H1 (cell line): ENCODE results near the gene L3MBTL2. TPM values are rescaled to one million over a fixed set of nuclear protein-coding genes. Genes with fewer than 3 reads are reported as not detected.

ENCODE experiments used
- CTCF ChIA-PET: fragments of 300-600 bp; sonication (Branson Sonifier 250); formaldehyde crosslinking; loops from one replicate; lab custom pipeline; 2021; ENCODE audit not compliant: partially characterized antibody; lab: Charles Lee
- POLR2A ChIA-PET: fragments of 300-600 bp; sonication (Branson Sonifier 250); formaldehyde crosslinking; loops from one replicate; lab custom pipeline; 2021; ENCODE audit warnings: inconsistent platforms; ENCODE audit not compliant: partially characterized antibody; lab: Charles Lee
- DNase-seq, 2 experiments: peaks; one replicate each; pipeline versions ENCODE4 v3.0.0 to v3.0.0-alpha.2; 2010 to 2022; ENCODE audit warnings: low spot score in 2 of 2, low read depth in 1 of 2, mixed read lengths in 1 of 2
- FAIRE-seq: peaks from 2 replicates; lab custom pipeline; 2011; peaks lifted over from hg19 to GRCh38; lab: Jason Lieb, UNC
- H2AFZ ChIP-seq: 2 replicates; pipeline ENCODE4 v1.8.1; 2012; ENCODE audit warnings: low read length, inconsistent platforms
- H2AK5ac ChIP-seq: 2 replicates; pipeline ENCODE4 v1.6.1; 2013; ENCODE audit warnings: low read depth, low read length
- H2BK120ac ChIP-seq: replicated peaks from 2 replicates; pipeline ENCODE3; 2013; ENCODE audit warnings: low read depth, low read length, inconsistent platforms
- H2BK12ac ChIP-seq: 2 replicates; pipeline ENCODE4 v1.6.1; 2013; ENCODE audit warnings: low read depth, low read length
- H2BK15ac ChIP-seq: 2 replicates; pipeline ENCODE4 v1.6.1; 2013; ENCODE audit warnings: low read length
- H2BK20ac ChIP-seq: 2 replicates; pipeline ENCODE4 v1.6.1; 2013; ENCODE audit warnings: low read length
- H2BK5ac ChIP-seq: 2 replicates; pipeline ENCODE4 v1.6.1; 2013; ENCODE audit warnings: low read depth, low read length
- H3K14ac ChIP-seq: 2 replicates; pipeline ENCODE4 v1.6.1; 2013; ENCODE audit warnings: inconsistent platforms; ENCODE audit not compliant: insufficient read length
- H3K18ac ChIP-seq: 2 replicates; pipeline ENCODE4 v1.6.1; 2013; ENCODE audit warnings: low read length; ENCODE audit errors: extremely low read depth
- H3K23ac ChIP-seq: 2 replicates; pipeline ENCODE4 v1.6.1; 2013; ENCODE audit warnings: inconsistent platforms; ENCODE audit not compliant: insufficient read length
- H3K23me2 ChIP-seq: 2 replicates; pipeline ENCODE4 v1.6.1; 2013; ENCODE audit warnings: low read depth, low read length
- H3K27ac ChIP-seq: 2 replicates; pipeline ENCODE4 v1.6.1; 2011; ENCODE audit warnings: low read depth, low read length, inconsistent platforms
- H3K27me3 ChIP-seq, 4 experiments: replicated peaks in 1 of 4; 1 replicate in 1 of 4; 2 replicates in 3 of 4; pipeline versions ENCODE4 v1.6.1 to v1.8.1; 2011 to 2013; ENCODE audit warnings: low read length in 3 of 4, mild to moderate bottlenecking in 3 of 4, inconsistent platforms in 2 of 4, mixed read lengths in 2 of 4, moderate library complexity in 1 of 4; ENCODE audit not compliant: control insufficient read depth in 3 of 4, insufficient read depth in 3 of 4; ENCODE audit errors: extremely low read depth in 1 of 4
- H3K36me3 ChIP-seq, 4 experiments: 2 replicates each; pipeline versions ENCODE4 v1.6.1 to v1.8.1; 2011 to 2013; ENCODE audit warnings: mild to moderate bottlenecking in 4 of 4, low read length in 3 of 4, moderate library complexity in 2 of 4, control low read depth in 1 of 4, inconsistent platforms in 1 of 4; ENCODE audit not compliant: insufficient read depth in 4 of 4, control insufficient read depth in 2 of 4
- H3K4ac ChIP-seq: replicated peaks from 2 replicates; pipeline ENCODE3; 2013; ENCODE audit warnings: low read length, low read depth, mixed read lengths, inconsistent platforms; ENCODE audit not compliant: insufficient read length
- H3K4me1 ChIP-seq, 4 experiments: replicated peaks in 1 of 4; 1 replicate in 1 of 4; 2 replicates in 3 of 4; pipeline versions ENCODE4 v1.6.1 to v1.8.1; 2011 to 2013; ENCODE audit warnings: low read length in 3 of 4, inconsistent platforms in 2 of 4, mixed read lengths in 1 of 4; ENCODE audit not compliant: insufficient read depth in 4 of 4, control insufficient read depth in 3 of 4
- H3K4me2 ChIP-seq, 2 experiments: 2 replicates each; pipeline versions ENCODE4 v1.6.1 to v1.8.1; 2011 to 2013; ENCODE audit warnings: low read depth in 2 of 2, low read length in 2 of 2, control low read depth in 1 of 2, inconsistent platforms in 1 of 2, mild to moderate bottlenecking in 1 of 2; ENCODE audit not compliant: insufficient read depth in 1 of 2
- H3K4me3 ChIP-seq, 4 experiments: fragments of 200-600, 300-600 bp in 1 of 4; sonication (generic), shearing (Covaris generic), sonication (Bioruptor Twin) in 1 of 4; 2 replicates each; pipeline versions ENCODE4 v1.5.1 to v1.8.1; 2011 to 2016; ENCODE audit warnings: low read length in 4 of 4, low read depth in 3 of 4, control low read depth in 2 of 4, inconsistent platforms in 2 of 4, mild to moderate bottlenecking in 2 of 4, mixed read lengths in 1 of 4, moderate library complexity in 1 of 4; ENCODE audit not compliant: insufficient read depth in 2 of 4; ENCODE audit errors: extremely low read depth in 1 of 4
- H3K56ac ChIP-seq: replicated peaks from 2 replicates; pipeline ENCODE3; 2013; ENCODE audit warnings: low read depth, mild to moderate bottlenecking, mixed read lengths, low read length, inconsistent platforms; ENCODE audit not compliant: insufficient read length
- H3K79me1 ChIP-seq: 2 replicates; pipeline ENCODE4 v1.6.1; 2013; ENCODE audit warnings: low read depth, low read length, control low read depth
- H3K79me2 ChIP-seq, 2 experiments: 2 replicates each; pipeline versions ENCODE4 v1.6.1 to v1.8.1; 2012 to 2013; ENCODE audit warnings: low read length in 2 of 2, mild to moderate bottlenecking in 2 of 2, inconsistent platforms in 1 of 2; ENCODE audit not compliant: insufficient read depth in 2 of 2, control insufficient read depth in 1 of 2
- H3K9ac ChIP-seq, 4 experiments: replicated peaks in 1 of 4; 1 replicate in 1 of 4; 2 replicates in 3 of 4; pipeline versions ENCODE4 v1.6.1 to v1.8.1; 2011 to 2013; ENCODE audit warnings: low read depth in 3 of 4, low read length in 3 of 4, control low read depth in 2 of 4, mild to moderate bottlenecking in 2 of 4, moderate library complexity in 2 of 4, inconsistent platforms in 1 of 4; ENCODE audit errors: extremely low read depth in 1 of 4
- H3K9me3 ChIP-seq, 2 experiments: 2 replicates each; pipeline versions ENCODE4 v1.6.1 to v1.8.1; 2012 to 2013; ENCODE audit warnings: mild to moderate bottlenecking in 2 of 2, moderate library complexity in 2 of 2, control low read depth in 1 of 2, inconsistent platforms in 1 of 2, low read depth in 1 of 2, low read length in 1 of 2, mixed read lengths in 1 of 2; ENCODE audit not compliant: insufficient read depth in 2 of 2
- H4K20me1 ChIP-seq, 2 experiments: replicated peaks in 1 of 2; 2 replicates each; pipeline versions ENCODE3 to v1.8.1; 2011 to 2013; ENCODE audit warnings: inconsistent platforms in 2 of 2, low read length in 2 of 2, mild to moderate bottlenecking in 1 of 2; ENCODE audit not compliant: insufficient read depth in 2 of 2, control insufficient read depth in 1 of 2
- H4K5ac ChIP-seq: 2 replicates; pipeline ENCODE4 v1.6.1; 2013; ENCODE audit warnings: low read length, low read depth, mixed read lengths, inconsistent platforms; ENCODE audit not compliant: insufficient read length
- H4K8ac ChIP-seq: 2 replicates; pipeline ENCODE4 v1.8.0; 2013; ENCODE audit warnings: mild to moderate bottlenecking, moderate library complexity, low read length, inconsistent platforms; ENCODE audit not compliant: insufficient read depth; ENCODE audit errors: extremely low read depth
- H4K91ac ChIP-seq: replicated peaks from 2 replicates; pipeline ENCODE3; 2013; ENCODE audit warnings: low read length, mixed read lengths, inconsistent platforms; ENCODE audit not compliant: insufficient read length
- BCL11A ChIP-seq, 2 experiments: IDR thresholded peaks; one replicate each; pipeline ENCODE4 v1.6.1; 2011; ENCODE audit warnings: low read depth in 2 of 2, low read length in 2 of 2, mild to moderate bottlenecking in 2 of 2
- CBX8 ChIP-seq: fragments of 300-800, 300-1000 bp; sonication (generic); IDR thresholded peaks from 2 replicates; pipeline ENCODE4 v1.7.1; 2016; ENCODE audit warnings: low read depth, low read length, borderline replicate concordance
- GTF2F1 ChIP-seq: IDR thresholded peaks from 2 replicates; pipeline ENCODE4 v1.6.1; 2012; ENCODE audit warnings: low read depth, low read length, improper control_type of control experiment, borderline replicate concordance
- MAFK ChIP-seq: IDR thresholded peaks from 2 replicates; pipeline ENCODE4 v1.6.1; 2012; ENCODE audit warnings: low read depth, mild to moderate bottlenecking, improper control_type of control experiment, low read length
- PHF8 ChIP-seq: fragments of 200-600 bp; sonication (generic); conservative IDR thresholded peaks from 2 replicates; pipeline ENCODE4 v1.7.1; 2012; ENCODE audit warnings: low read depth, mild to moderate bottlenecking, inconsistent platforms, low read length, moderate library complexity
- RFX5 ChIP-seq: IDR thresholded peaks from 2 replicates; pipeline ENCODE4 v1.6.1; 2011; ENCODE audit warnings: low read depth, low read length, improper control_type of control experiment, borderline replicate concordance
- RNF2 ChIP-seq: fragments of 200-900, 300-1000 bp; sonication (generic); IDR thresholded peaks from 2 replicates; pipeline ENCODE4 v1.7.1; 2016; ENCODE audit warnings: borderline replicate concordance, low read depth, mild to moderate bottlenecking, antibody characterized with exemption, low read length; ENCODE audit not compliant: poor library complexity, severe bottlenecking; ENCODE audit errors: missing control alignments
- SP1 ChIP-seq: IDR thresholded peaks from 2 replicates; pipeline ENCODE4 v1.6.1; 2011; ENCODE audit warnings: low read depth, low read length
- SUZ12 ChIP-seq: fragments of 200-600 bp; sonication (generic); IDR thresholded peaks from 2 replicates; pipeline ENCODE4 v1.6.1; 2012; ENCODE audit warnings: mild to moderate bottlenecking, inconsistent platforms, low read length, moderate library complexity, mixed read lengths
- YY1 ChIP-seq: IDR thresholded peaks from 2 replicates; pipeline ENCODE4 v1.6.1; 2011; ENCODE audit warnings: low read depth, mild to moderate bottlenecking, low read length
- WGBS, 2 experiments: shearing (Covaris generic) in 1 of 2; methylation state at CpG; one replicate each; pipeline versions ENCODE4 v1.1.6 to v1.1.7; 2013 to 2015; ENCODE audit warnings: low lambda C conversion rate in 2 of 2, mixed read lengths in 2 of 2, inconsistent platforms in 1 of 2, low coverage in 1 of 2, missing lambda C conversion rate in 1 of 2; ENCODE audit not compliant: insufficient replicate concordance in 2 of 2, insufficient coverage in 1 of 2, insufficient read length in 1 of 2; ENCODE audit errors: extremely low coverage in 1 of 2, missing lambda C conversion rate in 1 of 2; 5-methylcytosine and 5-hydroxymethylcytosine counted together
- polyA plus RNA-seq, 7 experiments: library from polyadenylated mRNA; depleted of rRNA in 3 of 7; stranded (reverse) in 5 of 7; unstranded in 2 of 7; fragments of >200 nt in 5 of 7; fragments of 200-250 nt in 2 of 7; gene quantifications; 1 replicate in 5 of 7; 2 replicates in 1 of 7; 4 replicates in 1 of 7; pipeline versions ENCODE4 v1.2.1 to v1.2.3, GENCODE V29; 2011 to 2013; ENCODE audit warnings: missing spikeins in 2 of 7, mixed read lengths in 2 of 7
- total RNA-seq: library from RNA; stranded (reverse); fragmentation: NEBNext Ultra II Directional; extraction: Animal tissue kit (Norgen Biotek cat#: 25700); gene quantifications from 2 replicates; pipeline ENCODE4 v1.2.1, GENCODE V29; 2021

L3MBTL2 gene
- total and polyA plus RNA-seq, 2 of the 8 experiments (the other 6 are each of a cell fraction or from before 2014, with no cell fraction given): 23.9 to 24.9 TPM

GRCh38 chr22:41274856-41275255, 69.7 kb downstream of the L3MBTL2 start:
- H4K20me1 ChIP-seq: peaks cover 7 to 9% of the 10 kb centered on the region in 2 experiments
- no peak overlapping the region for H3K9ac ChIP-seq
- H2BK5ac ChIP-seq: no peak overlapping the region
- POLR2A ChIA-PET: interaction anchor here (0.5 to 5.8 kb wide), 8 partner anchors 7 to 26 kb away, joined by 3 to 24 read pairs (median 4); partner anchors contain the start of gene ZC3H7B
- H2AFZ ChIP-seq: no peak overlapping the region
- H3K18ac ChIP-seq: no peak overlapping the region
- no peak overlapping the region for H2BK120ac ChIP-seq
- DNase-seq (no peak), FAIRE-seq (no peak)
- H2BK12ac ChIP-seq: no peak overlapping the region
- H3K23ac ChIP-seq: no peak overlapping the region
- no peak overlapping the region for H4K91ac ChIP-seq
- H3K14ac ChIP-seq: no peak overlapping the region
- no peaks in the 10 kb centered on the region for H3K27me3 ChIP-seq
- no peaks in the 10 kb centered on the region for H3K9me3 ChIP-seq
- H3K4ac ChIP-seq: no peak overlapping the region
- H3K4me3 ChIP-seq: no peak overlapping the region
- H3K27ac ChIP-seq: no peak overlapping the region
- H3K4me2 ChIP-seq: no peak overlapping the region
- CTCF ChIA-PET: interaction anchor here (0.8 to 1.1 kb wide), 3 partner anchors 9 to 47 kb away, joined by 3 to 4 read pairs (median 3); no protein-coding TSS in a partner anchor
- H2AK5ac ChIP-seq: no peak overlapping the region
- no peak overlapping the region for H2BK15ac ChIP-seq
- peaks cover 40 to 90% (median 59%) of the 10 kb centered on the region in 4 experiments for H3K36me3 ChIP-seq
- no peaks in the 10 kb centered on the region for H3K4me1 ChIP-seq
- no peak overlapping the region for H3K56ac ChIP-seq
- H3K79me1 ChIP-seq: peaks cover 4% of the 10 kb centered on the region; the same call in 1 of the 2 replicates
- H3K23me2 ChIP-seq: no peaks in the 10 kb centered on the region; the same call in 1 of the 2 replicates
- no peak for TF ChIP-seq CBX8
- TF ChIP-seq MAFK: no peak
- TF ChIP-seq GTF2F1: no peak
- no peak for TF ChIP-seq RNF2
- TF ChIP-seq SP1: no peak
- TF ChIP-seq PHF8: no peak
- no peak for TF ChIP-seq RFX5
- no peak for TF ChIP-seq YY1
- no peak for TF ChIP-seq BCL11A (IDR thresholded peaks at IDR 0.05; ENCODE audit: low read depth in 2 of 2, low read length in 2 of 2)
- no peak for TF ChIP-seq SUZ12
- no peaks in the 10 kb centered on the region; a peak in 1 of 4 replicates for H3K79me2 ChIP-seq
- H2BK20ac ChIP-seq: no peak overlapping the region
- no peak overlapping the region for H4K8ac ChIP-seq
- H4K5ac ChIP-seq: no peak overlapping the region
- 91% methylated on average over 4 of the region's 4 CpGs; no CpG with 5 or more reads in 1 of the 2 experiments for WGBS, 2 experiments
